Natural killer cell (primary cell): ENCODE data around the gene TLX3. TPM values are rescaled to one million over a fixed set of nuclear protein-coding genes. Genes with fewer than 3 reads are reported as not detected.

Experiments
- ATAC-seq, 3 donors: fragments of 150-1000 bp in 2 of 3; fragments of 200-7000 bp in 1 of 3; cut with Tn5 transposase; 1 replicate in 1 of 3; 2 replicates in 2 of 3; pipeline ENCODE4 v1.10.0; 2021; ENCODE audit warnings: mild to moderate bottlenecking in 2 of 3, moderate library complexity in 2 of 3
- DNase-seq, 2 donors: peaks; one replicate each; pipeline versions ENCODE4 v3.0.0 to v3.0.0-alpha.2; 2013 to 2021; ENCODE audit warnings: mixed read lengths in 1 of 2
- H3K27ac ChIP-seq: one replicate; pipeline ENCODE4 v1.5.1; 2013; ENCODE audit warnings: mild to moderate bottlenecking, low read length
- H3K27me3 ChIP-seq: one replicate; pipeline ENCODE4 v1.6.1; 2013; ENCODE audit warnings: low read length; ENCODE audit not compliant: control insufficient read depth, insufficient read depth
- H3K36me3 ChIP-seq: one replicate; pipeline ENCODE4 v1.6.1; 2013; ENCODE audit warnings: low read length; ENCODE audit not compliant: control insufficient read depth, insufficient read depth
- H3K4me1 ChIP-seq: one replicate; pipeline ENCODE4 v1.6.1; 2013; ENCODE audit warnings: low read length; ENCODE audit not compliant: control insufficient read depth, insufficient read depth
- H3K4me3 ChIP-seq: one replicate; pipeline ENCODE4 v1.5.1; 2013; ENCODE audit warnings: low read length
- H3K9me3 ChIP-seq: one replicate; pipeline ENCODE4 v1.6.1; 2013; ENCODE audit warnings: low read length; ENCODE audit not compliant: control insufficient read depth, insufficient read depth
- H3K27ac Mint-ChIP-seq, 2 donors: one replicate each; pipeline ENCODE4 v1.8.0; 2022; ENCODE audit warnings: mild to moderate bottlenecking in 2 of 2, mixed read lengths in 2 of 2, moderate library complexity in 1 of 2
- H3K27me3 Mint-ChIP-seq, 2 donors: one replicate each; pipeline ENCODE4 v1.8.0; 2022; ENCODE audit warnings: low read depth in 2 of 2, mixed read lengths in 2 of 2
- H3K36me3 Mint-ChIP-seq: one replicate; pipeline ENCODE4 v1.8.0; 2022; ENCODE audit warnings: mixed read lengths
- H3K4me1 Mint-ChIP-seq, 2 donors: one replicate each; pipeline ENCODE4 v1.8.0; 2022; ENCODE audit warnings: mixed read lengths in 2 of 2
- H3K4me3 Mint-ChIP-seq: one replicate; pipeline ENCODE4 v1.8.0; 2022; ENCODE audit warnings: mild to moderate bottlenecking, moderate library complexity, mixed read lengths
- H3K9me3 Mint-ChIP-seq, 2 donors: one replicate each; pipeline ENCODE4 v1.8.0; 2022; ENCODE audit warnings: mixed read lengths in 2 of 2
- WGBS: methylation state at CpG from one replicate; pipeline ENCODE4 v1.1.7; 2013; ENCODE audit warnings: missing lambda C conversion rate; ENCODE audit not compliant: insufficient coverage; 5-methylcytosine and 5-hydroxymethylcytosine counted together
- intact Hi-C: fragments of 100-400 bp; cut with micrococcal nuclease; formaldehyde crosslinking; loops from one replicate; pipeline ENCODE4 v1.14.2; 2022
- total RNA-seq, 4 donors: library from RNA; stranded (reverse); fragments of 120-200 nt in 1 of 4; gene quantifications; one replicate each; pipeline versions ENCODE4 v1.2.3 to v1.2.4, GENCODE V29; 2013 to 2022
- TF ChIP-seq, protein P1 (sequence below): fragments of 200-600 bp; IDR thresholded peaks from one replicate; pipeline ENCODE4 v1.8.0; 2022; ENCODE audit warnings: antibody characterized with exemption

The TLX3 gene
- total RNA-seq, 3 donors from 2014 or later (not counting 1 experiment from before 2014, with no cell fraction given): not detected

GRCh38 chr5:171306781-171307591 is 2.1 kb upstream of the TLX3 start:
- peaks cover 53% of the 10 kb centered on the region for H3K27me3 ChIP-seq
- 12% methylated on average over 8 of the region's 10 CpGs for WGBS
- Mint-ChIP-seq H3K4me1 (peaks cover 23 to 50% of the 10 kb centered on the region in 2 donors), H3K27ac (no peak overlapping the region), H3K27me3 (peaks cover 44 to 54% of the 10 kb centered on the region in 2 donors), H3K9me3 (no peaks in the 10 kb centered on the region), H3K36me3 (no peaks in the 10 kb centered on the region), H3K4me3 (no peak overlapping the region)
- no peak for DNase-seq
- H3K4me1 ChIP-seq: peaks cover 56% of the 10 kb centered on the region
- intact Hi-C loops: no loop called here
- H3K36me3 ChIP-seq: no peaks in the 10 kb centered on the region
- no peak overlapping the region for H3K4me3 ChIP-seq
- H3K27ac ChIP-seq: no peak overlapping the region
- TF ChIP-seq, protein P1, sequence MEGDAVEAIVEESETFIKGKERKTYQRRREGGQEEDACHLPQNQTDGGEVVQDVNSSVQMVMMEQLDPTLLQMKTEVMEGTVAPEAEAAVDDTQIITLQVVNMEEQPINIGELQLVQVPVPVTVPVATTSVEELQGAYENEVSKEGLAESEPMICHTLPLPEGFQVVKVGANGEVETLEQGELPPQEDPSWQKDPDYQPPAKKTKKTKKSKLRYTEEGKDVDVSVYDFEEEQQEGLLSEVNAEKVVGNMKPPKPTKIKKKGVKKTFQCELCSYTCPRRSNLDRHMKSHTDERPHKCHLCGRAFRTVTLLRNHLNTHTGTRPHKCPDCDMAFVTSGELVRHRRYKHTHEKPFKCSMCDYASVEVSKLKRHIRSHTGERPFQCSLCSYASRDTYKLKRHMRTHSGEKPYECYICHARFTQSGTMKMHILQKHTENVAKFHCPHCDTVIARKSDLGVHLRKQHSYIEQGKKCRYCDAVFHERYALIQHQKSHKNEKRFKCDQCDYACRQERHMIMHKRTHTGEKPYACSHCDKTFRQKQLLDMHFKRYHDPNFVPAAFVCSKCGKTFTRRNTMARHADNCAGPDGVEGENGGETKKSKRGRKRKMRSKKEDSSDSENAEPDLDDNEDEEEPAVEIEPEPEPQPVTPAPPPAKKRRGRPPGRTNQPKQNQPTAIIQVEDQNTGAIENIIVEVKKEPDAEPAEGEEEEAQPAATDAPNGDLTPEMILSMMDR: no peak
- peak in 1 of 3 donors; percentile 63 for ATAC-seq
- H3K9me3 ChIP-seq: no peaks in the 10 kb centered on the region

DNA sequence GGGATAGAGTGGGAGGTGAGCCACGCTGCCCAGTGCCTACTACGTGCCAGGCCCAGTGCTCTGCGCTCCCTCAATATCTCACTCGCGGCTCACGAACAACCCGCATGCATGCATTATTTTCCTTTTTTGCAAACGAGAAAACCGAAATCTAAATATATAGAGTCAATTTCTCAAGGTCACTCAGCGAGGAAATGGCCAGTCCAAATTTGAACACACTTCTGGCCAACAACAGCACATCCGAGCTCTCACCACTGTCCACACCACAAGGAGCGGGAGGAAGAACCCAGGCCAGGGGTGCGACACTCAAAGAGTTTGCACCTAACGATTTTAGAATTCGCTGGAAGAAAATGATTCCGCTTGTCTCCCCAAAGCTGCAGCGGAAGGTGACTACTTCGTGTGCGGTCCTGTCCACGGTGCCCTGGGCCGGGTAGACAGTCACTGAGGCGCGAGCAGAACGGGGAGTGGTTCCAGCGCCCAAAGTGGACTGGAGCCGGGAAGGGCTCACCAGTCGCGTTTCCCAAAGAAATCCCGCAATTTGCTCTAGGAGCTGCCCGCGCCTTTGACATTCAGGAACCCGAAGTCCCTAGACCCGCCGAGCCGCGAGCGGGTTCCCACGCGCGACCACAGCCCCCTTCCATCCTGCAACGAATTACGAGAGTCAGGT is 1.1 kb upstream of the TLX3 start:
- TF ChIP-seq, protein P1: no peak
- Mint-ChIP-seq H3K27me3 (peaks cover 51 to 56% of the 10 kb centered on the region in 2 donors), H3K9me3 (no peaks in the 10 kb centered on the region), H3K36me3 (no peaks in the 10 kb centered on the region), H3K27ac (no peak overlapping the region), H3K4me3 (peak overlapping the region; percentile 45), H3K4me1 (peaks cover 27 to 59% of the 10 kb centered on the region in 2 donors)
- Histone ChIP-seq H3K27me3 (peaks cover 60% of the 10 kb centered on the region), H3K9me3 (no peaks in the 10 kb centered on the region), H3K4me3 (no peak overlapping the region), H3K4me1 (peaks cover 64% of the 10 kb centered on the region), H3K27ac (no peak overlapping the region), H3K36me3 (no peaks in the 10 kb centered on the region)
- WGBS: 21% methylated on average over 42 of the region's 42 CpGs
- ATAC-seq: no peak
- DNase-seq: no peak
- intact Hi-C loops: no loop called here

- Histone ChIP-seq H3K27me3 (peaks cover 72% of the 10 kb centered on the region), H3K4me3 (no peak overlapping the region), H3K9me3 (no peaks in the 10 kb centered on the region), H3K36me3 (no peaks in the 10 kb centered on the region), H3K4me1 (peaks cover 73% of the 10 kb centered on the region), H3K27ac (no peak overlapping the region)
- Mint-ChIP-seq H3K4me1 (peaks cover 37 to 69% of the 10 kb centered on the region in 2 donors), H3K27ac (no peak overlapping the region), H3K9me3 (no peaks in the 10 kb centered on the region), H3K36me3 (no peaks in the 10 kb centered on the region), H3K27me3 (peaks cover 51 to 57% of the 10 kb centered on the region in 2 donors), H3K4me3 (peak overlapping the region; percentile 70)
- 8% methylated on average over 106 of the region's 106 CpGs for WGBS
- DNase-seq: no peak
- intact Hi-C loops: no loop called here
- TF ChIP-seq, protein P1: no peak
- no peak for ATAC-seq
Observed at GRCh38 chr5:171309276-171310211, 496 bp downstream of the TLX3 start.
